GM18909 (cell line): ENCODE data around the gene SLC2A6.

ENCODE experiments used
- ATAC-seq: cut with Tn5 transposase; IDR thresholded peaks from one replicate; pipeline ENCODE4 v1.9.1; 2021; ENCODE audit warnings: mild to moderate bottlenecking; ENCODE audit not compliant: unreplicated experiment, poor library complexity

SLC2A6 gene, protein sequence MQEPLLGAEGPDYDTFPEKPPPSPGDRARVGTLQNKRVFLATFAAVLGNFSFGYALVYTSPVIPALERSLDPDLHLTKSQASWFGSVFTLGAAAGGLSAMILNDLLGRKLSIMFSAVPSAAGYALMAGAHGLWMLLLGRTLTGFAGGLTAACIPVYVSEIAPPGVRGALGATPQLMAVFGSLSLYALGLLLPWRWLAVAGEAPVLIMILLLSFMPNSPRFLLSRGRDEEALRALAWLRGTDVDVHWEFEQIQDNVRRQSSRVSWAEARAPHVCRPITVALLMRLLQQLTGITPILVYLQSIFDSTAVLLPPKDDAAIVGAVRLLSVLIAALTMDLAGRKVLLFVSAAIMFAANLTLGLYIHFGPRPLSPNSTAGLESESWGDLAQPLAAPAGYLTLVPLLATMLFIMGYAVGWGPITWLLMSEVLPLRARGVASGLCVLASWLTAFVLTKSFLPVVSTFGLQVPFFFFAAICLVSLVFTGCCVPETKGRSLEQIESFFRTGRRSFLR

DNA sequence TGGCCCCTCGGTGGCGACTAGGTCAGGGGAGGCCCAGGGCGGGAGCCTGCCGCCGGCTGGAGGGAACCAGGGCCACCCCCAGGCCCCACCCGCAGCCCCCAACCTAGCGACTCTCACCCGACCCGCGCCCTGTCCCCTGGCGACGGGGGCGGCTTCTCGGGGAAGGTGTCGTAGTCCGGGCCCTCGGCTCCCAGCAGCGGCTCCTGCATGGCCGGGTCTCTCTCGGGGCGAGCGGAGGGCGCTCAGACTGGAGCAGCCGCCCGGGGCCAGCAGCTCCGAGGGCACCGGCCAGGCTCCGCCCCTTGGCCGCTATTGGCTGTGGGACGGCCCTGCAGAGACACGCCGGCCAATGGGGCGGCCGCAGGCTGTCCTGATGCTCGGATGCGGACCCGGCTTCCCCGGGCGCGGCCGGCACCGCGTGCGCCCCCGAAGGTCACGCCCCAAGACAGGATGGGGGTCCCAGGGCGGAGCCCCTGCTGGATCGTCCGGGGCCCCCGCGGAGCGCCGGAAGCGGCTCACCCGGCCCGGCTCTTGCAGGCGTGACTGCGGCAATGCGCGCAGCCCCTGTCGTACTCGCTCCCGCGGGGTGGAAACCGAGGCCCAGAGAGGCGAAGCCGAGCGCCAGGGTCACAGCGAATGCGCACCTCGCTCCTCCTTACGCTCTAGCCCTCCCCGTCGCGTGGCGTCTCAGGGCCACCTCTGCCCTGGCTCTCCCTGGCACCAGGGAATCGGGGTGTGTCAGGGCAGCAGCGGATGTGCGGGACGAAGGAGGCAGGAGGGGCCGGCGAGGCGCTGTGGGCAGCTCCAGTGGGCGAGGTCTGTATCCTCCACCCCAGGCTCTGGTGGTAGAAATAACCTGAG lies at the start of gene SLC2A6:
SLC2A6 (minus strand) TSS at position 249 of the 861 bp plus-strand sequence; CDS start at position 209, 40 bp downstream.
- peak; percentile 92 for ATAC-seq

DNA sequence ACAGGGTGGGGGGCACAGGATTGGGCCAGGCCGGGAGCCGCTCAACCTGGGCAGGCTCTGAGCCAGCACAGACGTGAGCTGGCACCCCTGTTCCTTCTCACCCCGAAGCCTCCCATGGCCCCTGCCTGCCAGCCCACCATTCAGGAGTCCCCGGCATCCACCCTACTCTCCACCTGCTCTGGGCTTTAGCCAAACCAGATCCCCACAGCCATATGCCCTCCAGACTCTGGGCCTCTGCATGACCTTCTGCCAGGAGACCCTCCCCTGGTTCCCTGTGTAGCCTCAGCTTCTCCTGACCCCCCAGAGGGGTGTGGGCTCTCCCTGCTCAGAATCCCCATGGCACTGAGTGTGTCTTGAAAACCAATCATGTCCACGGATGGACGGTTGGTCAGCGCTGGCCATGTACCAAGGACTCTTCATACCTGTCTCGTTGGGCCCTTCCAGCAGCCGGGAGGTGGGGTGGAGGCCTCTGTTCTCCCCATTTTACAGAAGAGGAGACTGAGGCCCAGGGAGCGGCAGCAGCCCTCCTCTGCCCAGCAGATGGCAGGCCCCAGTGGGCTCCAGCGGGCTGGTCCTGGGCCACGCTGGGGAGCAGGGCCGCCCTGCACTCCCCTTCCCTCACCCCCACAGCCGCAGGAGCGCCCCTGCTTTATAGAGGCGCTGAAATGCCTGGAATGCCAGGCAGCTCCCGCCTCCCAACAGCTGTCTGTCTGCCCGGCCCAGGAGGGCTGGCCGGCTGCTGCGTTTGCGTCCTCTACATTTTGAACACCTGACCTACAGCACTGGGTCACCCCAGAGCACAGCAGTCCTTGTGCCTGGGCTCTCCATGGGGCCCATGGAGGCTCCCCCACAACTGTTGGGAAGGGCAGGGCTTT lies 49.3 kb upstream of the SLC2A6 start:
- no peak for ATAC-seq

DNA sequence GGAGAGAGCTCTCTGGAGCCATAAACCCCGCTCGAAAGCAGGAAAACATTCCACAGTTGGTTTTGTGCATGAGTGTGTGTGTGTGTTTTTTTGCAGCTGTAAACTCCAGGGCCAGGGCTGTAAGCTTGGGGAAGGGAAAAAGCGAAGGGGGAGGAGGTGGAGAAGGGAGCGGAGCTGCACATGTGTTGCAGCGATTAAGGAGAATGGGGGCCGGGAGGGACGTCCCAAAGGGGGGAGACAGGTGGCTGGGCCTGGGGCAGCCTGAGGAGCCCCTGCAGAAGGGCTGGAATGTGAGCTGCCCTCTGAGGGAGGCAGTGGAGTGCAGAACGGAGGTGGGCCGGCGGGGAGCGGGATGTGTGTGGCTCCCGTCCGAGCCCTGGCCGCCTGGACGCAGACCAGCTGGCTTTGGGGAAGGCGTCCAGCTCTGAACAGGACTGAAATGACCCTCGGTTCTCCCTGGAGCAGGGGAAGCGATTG lies 48.6 kb upstream of the SLC2A6 start:
- ATAC-seq: no peak

DNA sequence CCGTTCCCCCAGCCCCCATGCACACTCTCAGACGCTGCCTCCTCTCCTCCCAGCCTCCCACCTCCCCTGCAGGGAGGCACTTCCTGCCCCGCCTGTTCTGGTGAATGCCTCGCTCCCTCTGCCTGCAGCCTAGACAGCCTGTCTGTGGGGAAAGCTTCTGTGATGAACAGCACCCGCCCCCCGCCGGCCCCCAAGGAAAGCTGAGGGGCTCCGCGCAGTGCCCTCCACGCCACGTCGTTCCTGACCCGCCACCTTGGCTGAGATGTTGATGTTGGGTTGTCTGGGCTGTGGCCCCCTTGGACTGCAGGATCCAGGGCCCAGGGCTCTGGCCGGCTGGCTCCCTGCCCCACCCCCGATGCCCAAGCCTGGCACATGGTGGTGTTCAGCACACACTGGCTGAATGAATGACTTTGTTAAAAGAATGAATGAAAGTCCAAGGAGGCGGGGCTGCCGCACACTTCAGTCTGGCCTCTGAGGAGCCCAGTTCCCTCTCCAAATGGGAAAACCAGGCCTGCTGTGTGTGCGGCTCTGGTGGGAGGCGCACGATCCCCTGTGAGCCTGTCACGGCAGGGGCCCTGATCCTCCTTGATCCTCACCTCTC lies 47.9 kb upstream of the SLC2A6 start:
- no peak for ATAC-seq

DNA sequence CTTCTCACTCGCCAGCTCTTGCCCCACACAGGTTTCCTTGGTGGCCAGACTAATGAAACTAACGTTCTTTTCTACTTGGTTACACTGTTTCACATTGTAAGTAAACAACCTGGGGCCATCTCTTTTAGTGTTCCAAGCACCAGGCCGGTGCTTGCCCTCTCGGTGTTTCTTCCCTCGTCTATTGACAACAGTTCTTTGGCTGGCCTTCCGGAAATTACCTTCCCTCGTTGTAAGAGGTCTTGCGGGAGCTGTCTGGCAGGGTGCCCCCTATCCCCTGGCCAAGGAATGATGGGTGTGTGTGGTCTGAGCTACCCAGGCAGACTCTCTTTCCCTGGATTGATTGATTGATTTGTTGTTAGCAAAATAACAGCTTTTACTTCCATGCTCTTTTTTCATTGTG lies 46.8 kb upstream of the SLC2A6 start:
- no peak for ATAC-seq

DNA sequence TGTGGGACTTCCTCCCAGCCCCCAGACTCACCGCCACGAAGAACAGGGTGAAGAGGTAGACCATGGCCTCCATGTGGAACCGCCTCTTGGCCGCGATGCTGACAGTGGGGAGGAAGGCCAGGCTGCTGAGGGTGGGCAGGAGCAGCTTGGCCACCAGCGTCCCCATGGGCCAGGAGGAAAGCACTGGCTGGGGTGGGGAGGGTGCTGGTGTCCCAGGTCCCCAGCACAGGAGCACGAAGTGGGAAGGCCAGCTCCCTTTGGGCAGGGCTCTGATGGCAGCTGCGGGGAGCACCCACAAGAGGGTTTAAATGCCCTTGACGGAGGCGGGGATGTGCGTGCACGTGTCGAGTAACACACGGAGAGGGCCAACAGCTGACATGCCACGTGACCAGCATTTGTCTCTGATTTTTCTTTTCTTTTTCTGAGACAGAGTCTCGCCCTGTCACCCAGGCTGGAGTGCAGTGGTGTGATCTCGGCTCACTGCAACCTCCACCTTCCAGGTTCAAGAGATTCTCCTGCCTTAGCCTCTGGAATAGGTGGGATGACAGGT lies 45.9 kb upstream of the SLC2A6 start, which contains the start of gene MYMK:
MYMK (minus strand) TSS at position 281 of the 550 bp plus-strand sequence; CDS start at position 166, 115 bp downstream.
- ATAC-seq: no peak

DNA sequence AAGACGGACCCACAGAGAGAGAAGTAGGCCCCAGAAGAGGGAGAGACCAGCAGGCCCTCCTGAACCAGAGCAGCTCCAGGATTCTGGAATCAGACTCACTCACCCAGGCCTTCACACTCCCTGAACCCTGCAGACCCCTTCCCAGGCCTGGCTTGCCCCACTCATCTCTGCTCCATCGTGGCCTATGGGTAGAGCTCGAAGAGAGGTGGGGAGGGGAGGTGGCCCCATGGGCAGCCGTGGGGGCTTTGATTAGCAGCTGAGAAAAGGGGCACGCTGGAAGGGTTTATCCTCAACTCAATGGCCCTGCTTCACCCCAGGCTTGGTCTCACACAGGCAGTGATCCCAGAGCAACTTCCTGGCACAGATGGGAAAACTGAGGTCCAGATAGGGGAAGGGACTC lies 45.2 kb upstream of the SLC2A6 start:
- ATAC-seq: no peak

DNA sequence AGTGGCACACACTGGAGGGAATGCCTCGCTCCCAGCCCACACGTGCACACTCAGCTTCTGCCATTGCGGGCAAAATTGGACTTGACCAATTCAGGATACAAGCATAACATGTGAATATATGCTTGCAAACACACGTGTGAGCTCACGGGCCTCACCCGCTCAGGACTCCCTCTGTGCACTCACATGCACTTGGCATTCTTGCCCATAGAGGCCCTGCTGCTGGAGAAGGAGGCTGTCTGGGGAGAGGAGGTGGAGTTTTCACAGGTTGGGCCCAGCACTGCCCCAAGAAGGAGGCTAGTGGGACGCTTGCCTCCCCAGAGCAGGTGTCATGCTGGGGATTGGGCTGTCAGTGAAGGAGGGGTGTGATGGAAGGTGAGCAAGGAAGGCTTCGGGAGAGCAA lies 44.2 kb upstream of the SLC2A6 start:
- ATAC-seq: no peak

DNA sequence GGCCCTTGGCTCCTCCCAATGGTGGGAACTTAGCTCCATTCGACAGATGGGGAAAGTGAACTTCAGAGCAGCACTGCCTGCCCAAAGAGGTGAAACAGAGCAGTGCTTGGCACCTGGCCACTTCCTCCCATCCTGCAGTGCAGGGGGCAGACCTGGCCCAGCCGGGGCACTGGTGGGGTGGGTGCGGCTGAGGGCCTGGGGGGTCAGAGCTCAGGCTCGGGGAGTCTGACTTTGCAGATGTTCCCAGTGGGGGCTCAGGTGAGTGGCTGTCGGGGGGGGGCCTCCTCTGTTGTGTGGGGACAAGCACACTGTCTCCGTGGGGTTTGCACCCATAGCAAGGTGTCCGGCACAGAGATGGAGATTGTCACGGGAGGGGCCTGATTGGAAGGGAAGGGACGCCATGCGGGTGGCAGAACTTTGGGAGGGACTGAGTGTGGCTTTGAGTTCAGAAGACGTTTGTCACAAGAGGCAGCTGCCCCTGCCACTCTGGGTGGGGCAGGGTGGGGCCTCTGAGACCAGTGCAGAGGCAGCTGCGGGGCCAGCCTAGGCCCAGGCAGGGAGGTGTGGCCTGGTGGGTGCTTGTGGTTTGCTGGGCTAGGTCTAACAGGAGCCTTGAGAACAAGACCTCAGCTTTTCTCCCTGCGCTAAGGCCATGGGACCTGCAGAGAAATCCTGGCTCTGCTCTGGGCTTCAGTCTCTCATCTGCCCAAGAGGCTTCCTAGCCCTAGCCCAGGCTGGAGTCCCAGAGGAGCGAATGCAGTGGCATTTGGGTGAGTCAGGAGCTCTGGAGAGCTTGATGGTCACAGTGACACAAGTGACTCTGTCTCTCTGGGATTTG lies 43.4 kb upstream of the SLC2A6 start:
- ATAC-seq: no peak

DNA sequence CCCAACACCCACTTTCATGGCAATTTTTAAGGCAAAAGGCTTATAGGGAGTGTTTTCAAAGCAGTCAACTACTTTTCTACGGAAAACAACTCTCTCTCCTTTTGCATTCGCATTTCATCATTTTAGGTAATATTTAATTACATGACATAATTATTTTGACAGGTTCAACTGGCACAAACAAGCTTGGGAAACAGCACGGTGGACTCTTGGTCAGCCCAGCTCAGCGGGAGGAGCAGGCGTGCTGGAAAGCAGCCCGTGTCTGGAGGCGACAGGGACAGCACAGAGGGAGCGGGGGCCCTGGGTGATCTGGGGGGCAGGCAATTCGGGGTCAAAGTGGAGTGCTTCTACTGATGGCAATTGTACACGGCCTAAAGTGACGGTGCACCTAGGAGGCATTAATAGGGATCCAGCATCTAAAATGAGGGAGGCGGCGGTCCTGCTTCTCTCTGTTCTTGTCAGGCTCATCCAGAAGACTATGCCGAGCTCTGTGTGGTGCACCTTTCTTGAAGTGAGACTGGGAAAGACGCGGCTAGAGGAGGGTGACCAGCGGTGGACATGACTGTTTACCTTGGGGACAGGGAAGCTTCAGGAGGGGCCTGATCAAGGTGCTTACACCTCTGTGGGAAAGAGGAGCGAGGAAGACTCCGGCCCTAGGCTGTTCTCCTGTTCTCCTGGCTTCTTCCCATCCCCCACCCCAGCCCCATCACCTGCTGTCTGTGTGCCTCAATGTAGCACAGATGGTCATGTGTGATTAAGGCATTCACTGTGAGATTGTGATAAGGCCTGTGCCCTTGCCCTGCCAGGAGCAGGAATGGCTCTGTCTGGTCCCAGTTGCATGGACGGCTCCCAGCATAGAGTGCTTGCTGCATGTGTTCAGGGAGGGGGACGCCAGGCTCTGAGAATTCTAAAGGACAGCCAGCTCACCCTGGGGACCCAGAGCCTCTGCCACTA lies 42.5 kb upstream of the SLC2A6 start:
- no peak for ATAC-seq

DNA sequence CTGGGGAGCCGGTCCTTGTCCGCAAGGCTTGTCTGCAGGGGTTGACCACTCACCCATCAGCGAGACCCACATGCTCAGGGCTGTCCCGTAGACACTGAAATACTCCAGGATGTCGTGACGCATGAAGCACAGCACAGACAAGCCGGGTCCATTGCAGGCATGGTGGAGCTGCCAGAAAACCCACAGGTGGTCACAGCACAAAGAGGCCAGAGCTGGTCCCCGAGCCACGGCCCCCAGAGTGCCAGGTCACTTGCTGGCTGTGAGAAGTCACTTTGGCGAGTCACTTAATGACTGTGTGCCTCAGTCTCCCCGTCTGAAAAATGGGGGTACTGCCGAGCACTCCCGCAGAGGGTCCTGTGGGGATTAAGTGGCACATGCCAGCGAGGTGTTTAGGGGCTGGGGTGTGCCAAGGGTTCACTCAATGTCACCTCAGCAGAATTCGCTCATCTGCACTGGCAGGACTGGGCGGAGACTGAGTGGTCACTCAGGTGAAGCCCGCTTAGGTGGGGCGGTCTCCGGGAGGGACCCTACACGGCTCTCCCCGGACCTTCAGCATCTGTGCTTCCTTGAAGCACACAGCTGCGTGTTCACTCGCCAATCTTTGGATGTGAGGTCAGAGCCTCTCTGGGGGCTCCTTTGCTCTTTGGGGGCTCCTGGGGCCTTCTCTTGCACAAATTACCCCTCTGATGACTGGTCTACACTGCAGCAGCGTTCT lies 41.4 kb upstream of the SLC2A6 start:
- ATAC-seq: no peak

DNA sequence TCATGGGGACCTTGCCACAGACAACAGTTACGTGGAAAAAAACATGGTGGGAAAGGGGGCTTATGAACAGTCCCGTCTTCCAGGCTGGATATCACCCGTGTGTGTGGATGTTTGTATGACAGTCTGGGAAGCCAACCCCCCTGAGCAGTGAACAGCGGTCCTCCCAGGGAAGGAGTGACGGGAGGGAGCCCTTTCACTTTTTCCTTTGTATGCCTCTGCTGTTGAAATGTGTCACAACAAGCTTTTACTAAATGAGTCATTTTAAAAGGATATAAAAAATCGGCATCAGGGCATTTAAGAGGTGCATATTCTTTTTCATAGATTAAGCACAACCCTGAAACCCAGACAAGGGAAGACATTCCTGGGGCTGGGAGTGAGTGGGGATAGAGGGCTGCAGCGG lies 40.8 kb upstream of the SLC2A6 start:
- ATAC-seq: no peak

DNA sequence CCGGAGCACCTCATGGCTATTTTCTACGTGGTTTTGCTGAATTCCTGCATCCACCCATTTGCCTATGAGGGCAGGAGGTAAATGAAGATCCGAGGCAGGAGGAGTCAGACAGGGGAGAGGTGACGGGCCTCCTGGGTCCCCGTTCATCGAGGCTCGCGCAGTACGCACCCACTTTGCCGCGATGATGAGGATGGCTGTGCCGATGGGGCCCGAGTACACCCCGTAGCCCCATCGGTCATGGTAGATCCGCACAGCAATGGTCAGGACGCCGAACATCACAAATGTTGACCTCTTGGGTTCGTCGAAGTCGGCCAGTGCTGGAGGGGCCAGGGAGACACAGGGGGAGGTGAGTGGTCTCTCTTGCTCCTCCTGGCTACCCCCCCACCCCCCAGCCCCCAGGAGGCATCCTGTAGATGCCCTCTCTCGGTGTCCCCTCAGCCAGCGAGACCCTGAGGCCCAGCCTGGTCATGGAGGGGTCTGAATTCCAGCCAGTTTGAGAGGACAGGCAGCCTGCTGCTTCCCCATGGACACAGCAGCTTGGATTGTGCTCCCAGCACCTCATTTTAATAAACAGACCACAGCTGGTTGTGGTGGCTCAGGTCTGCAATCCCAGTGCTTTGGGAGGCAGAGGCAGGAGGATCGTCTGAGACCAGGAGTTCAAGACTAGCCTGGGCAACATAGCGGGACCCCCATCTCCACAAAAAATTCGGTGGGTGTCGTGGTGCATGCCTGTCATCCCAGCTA lies 40.0 kb upstream of the SLC2A6 start:
- no peak for ATAC-seq

DNA sequence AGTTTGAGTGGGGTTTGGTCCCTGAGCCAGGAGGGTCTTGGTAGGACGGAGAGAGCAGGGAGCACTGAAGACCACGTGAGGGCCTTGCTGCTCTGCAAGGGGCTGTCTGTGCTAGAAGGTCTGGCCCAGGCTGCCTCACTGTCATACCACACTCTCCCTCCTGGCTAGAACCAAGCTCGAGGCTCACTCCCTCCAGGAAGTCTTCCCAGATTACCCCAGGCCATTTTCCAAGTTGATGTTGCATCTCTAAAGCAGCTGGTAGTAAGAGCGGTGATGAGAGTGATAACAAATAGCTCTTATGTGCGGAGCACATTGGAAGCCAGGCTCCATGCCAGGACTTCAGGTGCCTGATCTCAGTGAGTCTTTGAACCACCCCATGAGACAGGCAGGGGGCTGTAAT lies 39.3 kb upstream of the SLC2A6 start:
- ATAC-seq: no peak

DNA sequence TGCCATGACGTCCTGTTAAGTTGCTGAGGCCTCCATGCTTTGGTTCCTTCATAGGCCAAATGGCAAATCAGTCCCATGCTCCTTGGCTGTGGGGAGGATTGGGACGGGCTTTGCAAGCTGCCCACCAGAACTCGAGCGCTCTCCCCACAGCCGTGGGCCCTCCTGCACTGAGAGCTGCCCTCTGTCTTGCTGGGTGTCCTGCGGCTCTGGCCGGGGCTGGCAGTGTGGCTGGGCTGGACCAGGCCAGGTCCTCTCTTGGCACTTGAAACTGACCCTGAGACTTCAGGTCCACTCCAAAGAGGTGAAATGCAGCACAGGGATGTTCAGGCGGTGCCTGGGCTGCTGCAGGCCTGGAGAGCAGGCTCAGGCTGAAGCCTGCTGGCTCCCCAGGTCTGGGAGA lies 38.8 kb upstream of the SLC2A6 start:
- no peak for ATAC-seq

DNA sequence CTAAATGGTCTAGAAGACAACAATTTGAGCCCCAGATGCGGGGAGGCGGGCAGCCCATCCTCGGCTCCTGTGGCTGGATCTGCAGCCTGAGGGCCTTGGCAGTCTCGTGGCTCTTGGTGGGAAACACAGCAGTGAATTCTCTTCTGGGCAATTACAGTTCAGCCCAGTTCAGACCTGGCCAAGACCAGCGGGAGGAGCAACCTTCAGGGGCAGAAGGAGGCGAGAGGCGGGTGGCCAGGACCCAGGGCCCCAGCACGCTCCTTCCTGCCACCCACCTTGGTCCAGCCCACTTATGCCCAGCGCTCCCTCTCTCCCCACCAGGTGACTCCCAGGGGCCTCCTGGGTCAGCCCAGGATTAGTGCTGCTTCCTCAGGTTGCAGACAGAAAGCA lies 38.1 kb upstream of the SLC2A6 start:
- ATAC-seq: no peak
